ENCODE data around the gene IPPK. TPM values are rescaled to one million over a fixed set of nuclear protein-coding genes. Genes with fewer than 3 reads are reported as not detected.

Gene IPPK
- total RNA-seq, 1 donor from 2014 or later = 7.3 TPM

GRCh38 chr9:92657296-92658094, 12.4 kb downstream of the IPPK start:
- no peak for DNase-seq (ENCODE audit: low spot score)

GRCh38 chr9:92656537-92656925, 13.4 kb downstream of the IPPK start:
- DNase-seq (ENCODE audit: low spot score) = no peak

GRCh38 chr9:92655896-92656536, 13.9 kb downstream of the IPPK start:
- no peak for DNase-seq (ENCODE audit: low spot score)

GRCh38 chr9:92655366-92655765, 14.6 kb downstream of the IPPK start:
- no peak for DNase-seq (ENCODE audit: low spot score)

GRCh38 chr9:92654481-92655301, 15.2 kb downstream of the IPPK start:
- no peak for DNase-seq (ENCODE audit: low spot score)

- DNase-seq (ENCODE audit: low spot score) = no peak
Measured at GRCh38 chr9:92652461-92652860, 17.5 kb downstream of the IPPK start.

- peak; percentile 52 for DNase-seq (ENCODE audit: low spot score)
Measured at GRCh38 chr9:92650839-92651621, 18.9 kb downstream of the IPPK start.

- DNase-seq (ENCODE audit: low spot score) = no peak
Measured at GRCh38 chr9:92650296-92650695, 19.6 kb downstream of the IPPK start.

- DNase-seq (ENCODE audit: low spot score) = no peak
Measured at GRCh38 chr9:92649007-92649406, 20.9 kb downstream of the IPPK start.

GRCh38 chr9:92648474-92648971, 21.4 kb downstream of the IPPK start:
- no peak for DNase-seq (ENCODE audit: low spot score)

- no peak for DNase-seq (ENCODE audit: low spot score)
Measured at GRCh38 chr9:92647671-92648473, 22.1 kb downstream of the IPPK start.

GRCh38 chr9:92645041-92645440, 24.9 kb downstream of the IPPK start:
- DNase-seq (ENCODE audit: low spot score) = no peak

GRCh38 chr9:92644278-92644677, 25.7 kb downstream of the IPPK start:
- DNase-seq (ENCODE audit: low spot score) = no peak

- DNase-seq (ENCODE audit: low spot score) = no peak
Measured at GRCh38 chr9:92642564-92642963, 27.4 kb downstream of the IPPK start.

GRCh38 chr9:92642041-92642451, 27.9 kb downstream of the IPPK start:
- no peak for DNase-seq (ENCODE audit: low spot score)

- DNase-seq (ENCODE audit: low spot score) = no peak
Measured at GRCh38 chr9:92641092-92641809, 28.7 kb downstream of the IPPK start.

GRCh38 chr9:92640398-92641091, 29.4 kb downstream of the IPPK start:
- DNase-seq (ENCODE audit: low spot score) = no peak

GRCh38 chr9:92639791-92640271, 30.1 kb downstream of the IPPK start:
- no peak for DNase-seq (ENCODE audit: low spot score)

- no peak for DNase-seq (ENCODE audit: low spot score)
Measured at GRCh38 chr9:92639124-92639523, 30.8 kb downstream of the IPPK start.
